ENCODE measurements around the gene CHD5.

CHD5 gene

GRCh38 chr1:6129313-6129712 lies 50.8 kb downstream of the CHD5 start:
- no peak for DNase-seq

- DNase-seq: no peak
Observed at GRCh38 chr1:6128276-6129081, 51.6 kb downstream of the CHD5 start.

GRCh38 chr1:6127587-6128163 lies 52.4 kb downstream of the CHD5 start:
- peak; percentile 64 for DNase-seq

GRCh38 chr1:6126521-6127067 lies 53.5 kb downstream of the CHD5 start:
- no peak for DNase-seq

GRCh38 chr1:6126028-6126427 lies 54.1 kb downstream of the CHD5 start:
- no peak for DNase-seq

GRCh38 chr1:6125366-6125765 lies 54.8 kb downstream of the CHD5 start:
- DNase-seq: no peak

GRCh38 chr1:6124746-6125365 lies 55.3 kb downstream of the CHD5 start:
- DNase-seq: no peak

- DNase-seq: no peak
Observed at GRCh38 chr1:6124341-6124740, 55.8 kb downstream of the CHD5 start.

GRCh38 chr1:6123816-6124215 lies 56.3 kb downstream of the CHD5 start:
- no peak for DNase-seq

GRCh38 chr1:6123083-6123482 lies 57.0 kb downstream of the CHD5 start:
- no peak for DNase-seq

GRCh38 chr1:6121651-6122370 lies 58.3 kb downstream of the CHD5 start:
- DNase-seq: no peak

GRCh38 chr1:6121021-6121421 lies 59.1 kb downstream of the CHD5 start:
- no peak for DNase-seq

- peak; percentile 53 for DNase-seq
Observed at GRCh38 chr1:6118415-6118814, 61.7 kb downstream of the CHD5 start.

GRCh38 chr1:6117624-6118023 lies 62.5 kb downstream of the CHD5 start:
- DNase-seq: no peak

- no peak for DNase-seq
Observed at GRCh38 chr1:6117064-6117463, 63.1 kb downstream of the CHD5 start.

- DNase-seq: peak; percentile 55
Observed at GRCh38 chr1:6116137-6116536, 64.0 kb downstream of the CHD5 start.

GRCh38 chr1:6113745-6114144 lies 66.4 kb downstream of the CHD5 start:
- no peak for DNase-seq

- no peak for DNase-seq
Observed at GRCh38 chr1:6113116-6113515, 67.0 kb downstream of the CHD5 start.

- DNase-seq: no peak
Observed at GRCh38 chr1:6112690-6113005, 67.5 kb downstream of the CHD5 start.

- no peak for DNase-seq
Observed at GRCh38 chr1:6111991-6112689, 68.0 kb downstream of the CHD5 start.

- no peak for DNase-seq
Observed at GRCh38 chr1:6111571-6111970, 68.5 kb downstream of the CHD5 start.

- no peak for DNase-seq
Observed at GRCh38 chr1:6110326-6110725, 69.8 kb downstream of the CHD5 start.

GRCh38 chr1:6109688-6110087 lies 70.4 kb downstream of the CHD5 start:
- DNase-seq: no peak
